Measurements from ENCODE around the gene HOXB13. TPM values are rescaled to one million over a fixed set of nuclear protein-coding genes. Genes with fewer than 3 reads are reported as not detected.

The HOXB13 gene
- total and polyA plus RNA-seq, 2 of the 4 experiments (the other 2 are of a cell fraction) = not detected

GRCh38 chr17:48740537-48740936 is 12.0 kb upstream of the HOXB13 start:
- Histone ChIP-seq H3K9me1 (ENCODE audit: insufficient read depth, low read length) (no peaks in the 10 kb centered on the region), H3K79me1 (ENCODE audit: low read depth in 1 of 2, low read length in 2 of 2) (no peaks in the 10 kb centered on the region), H2BK120ac (ENCODE audit: low read depth, low read length) (no peak overlapping the region), H3K9ac (ENCODE audit: low read depth, low read length) (no peak overlapping the region), H2AK5ac (ENCODE audit: low read depth, low read length) (no peak overlapping the region), H2BK5ac (ENCODE audit: low read depth, low read length, poor library complexity, severe bottlenecking) (no peak overlapping the region), H4K8ac (ENCODE audit: low read depth in 2 of 2, low read length in 2 of 2) (no peak overlapping the region), H3K9me3 (ENCODE audit: control insufficient read depth, insufficient read depth, low read length) (peaks cover 9% of the 10 kb centered on the region), H4K91ac (ENCODE audit: insufficient read depth, low read depth, low read length) (no peak overlapping the region), H3K4ac (ENCODE audit: low read depth, low read length) (no peak overlapping the region), H3K27ac (ENCODE audit: insufficient read depth, low read length) (no peak overlapping the region), H3K36me3 (ENCODE audit: control insufficient read depth, insufficient read depth, low read length) (no peaks in the 10 kb centered on the region), H3K4me3 (ENCODE audit: insufficient read depth, low read depth, low read length) (no peak overlapping the region), H2BK15ac (ENCODE audit: low read depth, low read length) (no peak overlapping the region), H3K4me2 (ENCODE audit: low read depth, low read length) (no peak overlapping the region), H3K56ac (ENCODE audit: extremely low read depth, insufficient read depth, low read length) (no peak overlapping the region), H3K27me3 (ENCODE audit: control insufficient read depth, insufficient read depth, low read length) (peaks cover 91% of the 10 kb centered on the region), H2AK9ac (replicated peaks; ENCODE audit: low read depth, low read length, poor library complexity) (no peak overlapping the region), H3K14ac (replicated peaks; ENCODE audit: low read depth, low read length) (no peak overlapping the region), H3K23ac (ENCODE audit: low read depth, low read length) (no peak overlapping the region), H2AFZ (replicated peaks; ENCODE audit: low read length, poor library complexity) (no peak overlapping the region), H2BK20ac (ENCODE audit: low read depth, low read length) (no peak overlapping the region), H3K4me1 (ENCODE audit: control insufficient read depth, insufficient read depth, low read length) (no peaks in the 10 kb centered on the region), H4K20me1 (ENCODE audit: insufficient read depth, low read length) (no peaks in the 10 kb centered on the region), H4K5ac (ENCODE audit: low read depth, low read length) (no peak overlapping the region), H3K18ac (ENCODE audit: low read depth, low read length) (no peak overlapping the region)
- no peak for ATAC-seq (ENCODE audit: low read depth)
- no peak for DNase-seq
- no TSS peak for BruUV-seq (replicated peaks)
- no peak for TF ChIP-seq NFE2L2 (IDR thresholded peaks at IDR 0.05; ENCODE audit: low read depth, low read length)
- TF ChIP-seq POLR2A (IDR thresholded peaks at IDR 0.05; ENCODE audit: low read depth, low read length) = no peak
- TF ChIP-seq BHLHE40 (IDR thresholded peaks at IDR 0.05; ENCODE audit: low read depth, low read length) = no peak
- no peak for TF ChIP-seq RFX5 (IDR thresholded peaks at IDR 0.05; ENCODE audit: low read depth, low read length)
- TF ChIP-seq FOS (IDR thresholded peaks at IDR 0.05; ENCODE audit: low read depth, low read length) = no peak
- TF ChIP-seq SMC3 (IDR thresholded peaks at IDR 0.05; ENCODE audit: low read depth, low read length) = no peak
- TF ChIP-seq CEBPB (IDR thresholded peaks at IDR 0.05; ENCODE audit: low read depth, low read length) = no peak
- no peak for TF ChIP-seq RCOR1 (IDR thresholded peaks at IDR 0.05; ENCODE audit: insufficient replicate concordance, low read length)
- no peak for TF ChIP-seq CHD1 (IDR thresholded peaks at IDR 0.05; ENCODE audit: low read depth, low read length)
- no peak for TF ChIP-seq MAFK (IDR thresholded peaks at IDR 0.05; ENCODE audit: low read depth, low read length)
- no peak for TF ChIP-seq MXI1 (IDR thresholded peaks at IDR 0.05; ENCODE audit: borderline replicate concordance, low read depth, low read length)
- POLR2A ChIA-PET (ENCODE audit: unreplicated experiment) = no interaction called here
- CTCF ChIA-PET = interaction anchor here (1.2 kb wide), 1 partner anchor 139 kb away, joined by 3 read pairs; no protein-coding TSS in a partner anchor
- intact Hi-C loops (cut with micrococcal nuclease) (no loop called here), dilution Hi-C loops (cut with HindIII; ENCODE audit: low sequenced_read_pairs, unreplicated experiment) (no loop called here), in situ Hi-C loops (cut with MboI; ENCODE audit: low sequenced_read_pairs) (no loop called here)
